HepG2 (cell line): ENCODE results near the gene VAMP5. TPM values are rescaled to one million over a fixed set of nuclear protein-coding genes. Genes with fewer than 3 reads are reported as not detected.

Experiments
- CAMTA2 ChIP-seq: sonication (generic); formaldehyde crosslinking; IDR thresholded peaks from 2 replicates; pipeline ENCODE4 v1.4.0; 2020; ENCODE audit warnings: mild to moderate bottlenecking, missing genetic modification reagents, borderline replicate concordance
- CBFB ChIP-seq: sonication (generic); formaldehyde crosslinking; IDR thresholded peaks from 2 replicates; pipeline ENCODE4 v1.4.0; 2020; ENCODE audit warnings: missing genetic modification reagents
- ETS1 ChIP-seq: sonication (generic); formaldehyde crosslinking; IDR thresholded peaks from 2 replicates; pipeline ENCODE4 v1.4.0; 2020; ENCODE audit warnings: missing genetic modification reagents
- GFI1 ChIP-seq: sonication (generic); formaldehyde crosslinking; IDR thresholded peaks from 2 replicates; pipeline ENCODE4 v1.5.0; 2020; ENCODE audit warnings: missing genetic modification reagents, mild to moderate bottlenecking, borderline replicate concordance
- PHF20 ChIP-seq: sonication (generic); formaldehyde crosslinking; IDR thresholded peaks from 2 replicates; pipeline ENCODE4 v1.5.0; 2020; ENCODE audit warnings: mild to moderate bottlenecking, missing genetic modification reagents
- PHF8 ChIP-seq: sonication (generic); formaldehyde crosslinking; IDR thresholded peaks from 2 replicates; pipeline ENCODE4 v1.5.0; 2020; ENCODE audit warnings: missing genetic modification reagents
- SMARCE1 ChIP-seq: fragments of 450-650 bp; IDR thresholded peaks from 2 replicates; pipeline ENCODE4 v1.6.1; 2017; ENCODE audit warnings: borderline replicate concordance
- ZNF333 ChIP-seq: sonication (generic); formaldehyde crosslinking; IDR thresholded peaks from 2 replicates; pipeline ENCODE4 v1.4.0; 2020; ENCODE audit warnings: mild to moderate bottlenecking, missing genetic modification reagents, borderline replicate concordance
- ZNF407 ChIP-seq: sonication (generic); formaldehyde crosslinking; IDR thresholded peaks from one replicate; pipeline ENCODE4 v1.5.1; 2020; ENCODE audit warnings: mild to moderate bottlenecking, missing genetic modification reagents; ENCODE audit errors: not compliant biosample characterization
- ZNF546 ChIP-seq: sonication (generic); formaldehyde crosslinking; conservative IDR thresholded peaks from 2 replicates; pipeline ENCODE4 v1.8.1; 2023; ENCODE audit warnings: mild to moderate bottlenecking, missing genetic modification reagents
- ZSCAN29 ChIP-seq: sonication (generic); formaldehyde crosslinking; conservative IDR thresholded peaks from 2 replicates; pipeline ENCODE4 v1.4.0; 2020; ENCODE audit warnings: mild to moderate bottlenecking, missing genetic modification reagents
- polyA plus RNA-seq, 8 experiments: library from polyadenylated mRNA; depleted of rRNA in 3 of 8; stranded (reverse) in 7 of 8; unstranded in 1 of 8; fragments of >200 nt; fragmentation: Illumina TruSeq in 4 of 8; extraction: Trizol in 4 of 8; gene quantifications; 2 replicates each; pipeline versions ENCODE4 v1.2.1 to v1.2.3, GENCODE V29; 2011 to 2016; ENCODE audit warnings: low read depth in 4 of 8, missing spikeins in 1 of 8, mixed read lengths in 1 of 8; ENCODE audit not compliant: insufficient read depth in 1 of 8
- total RNA-seq, 5 experiments: library from RNA; depleted of rRNA; stranded (reverse); fragments of >200 nt; fragmentation: Illumina TruSeq; extraction: Trizol; gene quantifications; 2 replicates each; pipeline ENCODE4 v1.2.3, GENCODE V29; 2016; ENCODE audit warnings: low read depth in 1 of 5
- TF ChIP-seq, protein P1 (sequence below), 2 experiments: fragments of 450-650 bp in 1 of 2; sonication (generic) in 1 of 2; formaldehyde crosslinking; IDR thresholded peaks; 2 replicates each; pipeline versions ENCODE4 v1.5.0 to v1.8.0; 2020 to 2022; ENCODE audit warnings: mild to moderate bottlenecking in 1 of 2, missing genetic modification reagents in 1 of 2
- TF ChIP-seq, protein P2 (sequence below): sonication (generic); formaldehyde crosslinking; IDR thresholded peaks from 2 replicates; pipeline ENCODE4 v1.5.0; 2020; ENCODE audit warnings: missing genetic modification reagents
- TF ChIP-seq, protein P3 (sequence below): sonication (generic); formaldehyde crosslinking; IDR thresholded peaks from 2 replicates; pipeline ENCODE4 v1.9.0; 2022; ENCODE audit warnings: low read depth, missing genetic modification reagents

Gene VAMP5
- total and polyA plus RNA-seq, 2 of the 13 experiments (the other 11 are each of a cell fraction or from before 2014, with no cell fraction given) = 7.2 to 56.7 TPM

GRCh38 chr2:85601771-85602475 lies 17.7 kb downstream of the VAMP5 start (continued):
- TF ChIP-seq, protein P1, sequence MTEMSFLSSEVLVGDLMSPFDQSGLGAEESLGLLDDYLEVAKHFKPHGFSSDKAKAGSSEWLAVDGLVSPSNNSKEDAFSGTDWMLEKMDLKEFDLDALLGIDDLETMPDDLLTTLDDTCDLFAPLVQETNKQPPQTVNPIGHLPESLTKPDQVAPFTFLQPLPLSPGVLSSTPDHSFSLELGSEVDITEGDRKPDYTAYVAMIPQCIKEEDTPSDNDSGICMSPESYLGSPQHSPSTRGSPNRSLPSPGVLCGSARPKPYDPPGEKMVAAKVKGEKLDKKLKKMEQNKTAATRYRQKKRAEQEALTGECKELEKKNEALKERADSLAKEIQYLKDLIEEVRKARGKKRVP (CRISPR knock-in tag; IDR thresholded peaks at IDR 0.05) = 0 out of 4 replicates have a peak, but pooled peaks of 1 of the 2 experiments have one; percentile 19
- TF ChIP-seq ZNF546 (CRISPR knock-in tag) (no peak), ZNF333 (CRISPR knock-in tag) (peak; percentile 9; the same call in 1 of the 2 replicates), SMARCE1 (no peak), PHF20 (CRISPR knock-in tag) (no peak; the same call in 1 of the 2 replicates), GFI1 (0 out of 2 replicates have a peak, but pooled peaks have one; percentile 29), CBFB (CRISPR knock-in tag) (0 out of 2 replicates have a peak, but pooled peaks have one; percentile 39), ZSCAN29 (no peak), PHF8 (CRISPR knock-in tag) (peak; percentile 26; the same call in 1 of the 2 replicates), ETS1 (CRISPR knock-in tag) (no peak), CAMTA2 (CRISPR knock-in tag) (peak; percentile 11; the same call in 1 of the 2 replicates), ZNF407 (no peak)
- TF ChIP-seq, protein P2, sequence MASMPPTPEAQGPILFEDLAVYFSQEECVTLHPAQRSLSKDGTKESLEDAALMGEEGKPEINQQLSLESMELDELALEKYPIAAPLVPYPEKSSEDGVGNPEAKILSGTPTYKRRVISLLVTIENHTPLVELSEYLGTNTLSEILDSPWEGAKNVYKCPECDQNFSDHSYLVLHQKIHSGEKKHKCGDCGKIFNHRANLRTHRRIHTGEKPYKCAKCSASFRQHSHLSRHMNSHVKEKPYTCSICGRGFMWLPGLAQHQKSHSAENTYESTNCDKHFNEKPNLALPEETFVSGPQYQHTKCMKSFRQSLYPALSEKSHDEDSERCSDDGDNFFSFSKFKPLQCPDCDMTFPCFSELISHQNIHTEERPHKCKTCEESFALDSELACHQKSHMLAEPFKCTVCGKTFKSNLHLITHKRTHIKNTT (CRISPR knock-in tag) = no peak
- TF ChIP-seq, protein P3, sequence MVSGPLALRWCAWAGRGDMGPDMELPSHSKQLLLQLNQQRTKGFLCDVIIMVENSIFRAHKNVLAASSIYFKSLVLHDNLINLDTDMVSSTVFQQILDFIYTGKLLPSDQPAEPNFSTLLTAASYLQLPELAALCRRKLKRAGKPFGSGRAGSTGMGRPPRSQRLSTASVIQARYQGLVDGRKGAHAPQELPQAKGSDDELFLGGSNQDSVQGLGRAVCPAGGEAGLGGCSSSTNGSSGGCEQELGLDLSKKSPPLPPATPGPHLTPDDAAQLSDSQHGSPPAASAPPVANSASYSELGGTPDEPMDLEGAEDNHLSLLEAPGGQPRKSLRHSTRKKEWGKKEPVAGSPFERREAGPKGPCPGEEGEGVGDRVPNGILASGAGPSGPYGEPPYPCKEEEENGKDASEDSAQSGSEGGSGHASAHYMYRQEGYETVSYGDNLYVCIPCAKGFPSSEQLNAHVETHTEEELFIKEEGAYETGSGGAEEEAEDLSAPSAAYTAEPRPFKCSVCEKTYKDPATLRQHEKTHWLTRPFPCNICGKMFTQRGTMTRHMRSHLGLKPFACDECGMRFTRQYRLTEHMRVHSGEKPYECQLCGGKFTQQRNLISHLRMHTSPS (CRISPR knock-in tag) = no peak
